ENCODE results near the gene MYCN.
"Not testable (repeated sequence)": the region's sequence is repeated elsewhere in the genome, so short reads cannot be mapped to it uniquely, and the experiment has no call there.

MYCN gene

DNA sequence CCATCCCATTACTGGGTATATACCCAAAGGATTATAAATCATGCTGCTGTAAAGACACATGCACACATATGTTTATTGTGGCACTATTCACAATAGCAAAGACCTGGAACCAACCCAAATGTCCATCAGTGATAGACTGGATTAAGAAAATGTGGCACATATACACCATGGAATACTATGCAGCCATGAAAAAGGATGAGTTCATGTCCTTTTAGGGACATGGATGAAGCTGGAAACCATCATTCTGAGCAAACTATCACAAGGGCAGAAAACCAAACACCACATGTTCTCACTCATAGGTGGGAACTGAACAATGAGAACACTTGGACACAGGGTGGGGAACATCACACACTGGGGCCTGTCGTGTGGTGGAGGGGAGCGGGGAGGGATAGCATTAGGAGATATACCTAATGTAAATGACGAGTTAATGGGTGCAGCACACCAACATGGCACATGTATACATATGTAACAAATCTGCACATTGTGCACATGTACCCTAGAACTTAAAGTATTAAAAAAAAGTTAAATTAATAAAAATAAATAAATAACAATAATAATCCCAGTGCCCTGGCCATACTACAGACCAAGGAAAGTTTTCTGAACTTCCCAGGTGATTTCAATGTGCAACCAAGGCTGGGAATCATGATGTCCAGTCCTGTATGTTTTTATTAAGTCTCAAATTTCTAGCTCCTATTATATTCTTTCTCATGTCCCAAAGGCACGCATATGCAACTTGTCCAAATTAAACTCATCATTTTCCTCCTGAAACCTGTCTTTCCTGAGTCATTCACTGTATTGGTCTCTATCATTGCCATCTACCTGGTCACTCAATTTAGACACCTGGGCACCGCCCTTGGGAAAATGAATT, 23.0 kb downstream of the MYCN start:
- DNase-seq = not testable (repeated sequence)

DNA sequence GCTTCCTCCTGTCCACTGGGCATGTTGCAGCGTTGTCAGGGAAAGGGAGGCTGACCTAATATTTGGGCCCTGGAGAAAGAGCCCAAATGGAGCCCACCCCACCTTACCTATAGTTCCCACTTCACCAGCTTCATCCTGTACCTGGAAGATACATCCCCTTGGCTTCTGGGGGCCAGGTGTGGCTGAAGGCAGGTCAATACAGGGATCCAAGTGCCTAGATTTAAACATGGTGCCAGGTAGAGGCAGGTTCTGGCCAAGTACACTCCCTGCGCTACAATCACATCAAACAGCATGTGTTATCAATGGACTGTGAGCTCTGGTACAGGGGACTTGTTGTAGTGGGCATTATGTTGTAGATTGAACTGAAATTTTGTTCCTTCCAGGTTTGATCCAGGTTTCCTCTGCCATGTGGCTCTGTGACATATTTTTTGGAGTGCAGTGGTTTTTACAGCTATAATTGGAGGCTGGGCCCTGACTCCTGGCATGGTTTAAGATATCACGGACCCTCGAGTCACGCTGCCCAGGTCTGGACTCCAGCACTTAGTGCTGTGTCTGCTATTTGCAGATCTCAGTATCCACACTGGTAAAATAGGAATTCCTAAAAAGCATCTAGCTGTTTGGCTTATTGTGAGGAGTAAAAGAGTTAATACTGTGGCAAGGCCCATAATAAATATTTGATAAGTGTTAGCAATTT, 23.8 kb downstream of the MYCN start:
- DNase-seq = no peak

DNA sequence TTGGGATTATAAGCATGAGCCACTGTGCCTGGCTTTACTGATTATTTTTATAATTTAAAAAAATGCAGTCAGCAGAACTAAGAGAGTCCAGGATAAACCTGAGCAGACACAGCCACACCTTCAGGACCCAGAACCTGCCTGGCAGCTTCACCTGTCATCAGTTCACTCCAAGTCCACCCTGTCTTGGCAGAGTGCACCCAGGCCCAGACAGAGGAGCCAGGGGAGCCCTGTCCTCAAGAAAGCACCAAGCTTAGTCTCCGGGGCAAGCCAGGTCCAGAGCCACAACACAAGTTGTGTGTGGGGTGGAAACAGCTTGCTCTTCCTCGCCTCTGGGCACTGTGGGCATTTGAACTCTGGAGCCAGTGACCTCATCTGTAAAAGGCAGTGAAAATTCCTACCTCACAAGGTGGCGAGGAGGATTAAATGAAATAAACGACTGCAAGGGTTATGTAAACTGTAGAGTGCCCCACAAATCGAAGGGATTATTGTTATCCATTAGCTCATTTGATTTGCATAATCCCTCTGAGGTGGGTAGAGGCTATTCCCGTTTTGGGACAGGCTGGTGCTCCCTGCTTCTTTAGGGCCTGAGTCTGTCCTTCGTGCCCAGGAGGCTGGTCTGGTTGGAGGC, 24.7 kb downstream of the MYCN start:
- DNase-seq = no peak

DNA sequence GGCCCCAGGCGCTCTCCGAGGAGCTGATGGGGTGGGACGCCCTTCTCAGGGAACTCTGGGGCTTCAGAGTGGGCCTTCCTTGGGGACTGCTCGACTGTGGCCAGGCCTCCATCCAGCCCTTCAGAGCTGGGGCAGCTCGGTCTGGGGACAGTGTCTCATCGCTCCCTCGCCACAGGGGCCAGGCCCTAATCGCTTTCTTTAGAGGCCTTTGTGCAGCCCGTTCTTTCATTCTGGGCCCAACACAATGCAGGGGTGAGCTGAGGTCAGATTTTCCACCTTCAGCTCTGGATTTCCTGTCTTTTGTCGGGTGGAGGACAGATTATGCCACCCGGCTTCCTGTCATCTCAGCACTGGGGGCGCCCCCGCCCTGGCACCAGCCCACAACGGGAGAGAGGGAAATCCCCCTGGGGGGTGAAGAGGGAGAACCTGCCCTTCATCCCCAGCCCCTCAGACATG, 25.2 kb downstream of the MYCN start:
- DNase-seq = no peak

GRCh38 chr2:15967415-15968279, 27.3 kb downstream of the MYCN start:
- peak; percentile 60 for DNase-seq

DNA sequence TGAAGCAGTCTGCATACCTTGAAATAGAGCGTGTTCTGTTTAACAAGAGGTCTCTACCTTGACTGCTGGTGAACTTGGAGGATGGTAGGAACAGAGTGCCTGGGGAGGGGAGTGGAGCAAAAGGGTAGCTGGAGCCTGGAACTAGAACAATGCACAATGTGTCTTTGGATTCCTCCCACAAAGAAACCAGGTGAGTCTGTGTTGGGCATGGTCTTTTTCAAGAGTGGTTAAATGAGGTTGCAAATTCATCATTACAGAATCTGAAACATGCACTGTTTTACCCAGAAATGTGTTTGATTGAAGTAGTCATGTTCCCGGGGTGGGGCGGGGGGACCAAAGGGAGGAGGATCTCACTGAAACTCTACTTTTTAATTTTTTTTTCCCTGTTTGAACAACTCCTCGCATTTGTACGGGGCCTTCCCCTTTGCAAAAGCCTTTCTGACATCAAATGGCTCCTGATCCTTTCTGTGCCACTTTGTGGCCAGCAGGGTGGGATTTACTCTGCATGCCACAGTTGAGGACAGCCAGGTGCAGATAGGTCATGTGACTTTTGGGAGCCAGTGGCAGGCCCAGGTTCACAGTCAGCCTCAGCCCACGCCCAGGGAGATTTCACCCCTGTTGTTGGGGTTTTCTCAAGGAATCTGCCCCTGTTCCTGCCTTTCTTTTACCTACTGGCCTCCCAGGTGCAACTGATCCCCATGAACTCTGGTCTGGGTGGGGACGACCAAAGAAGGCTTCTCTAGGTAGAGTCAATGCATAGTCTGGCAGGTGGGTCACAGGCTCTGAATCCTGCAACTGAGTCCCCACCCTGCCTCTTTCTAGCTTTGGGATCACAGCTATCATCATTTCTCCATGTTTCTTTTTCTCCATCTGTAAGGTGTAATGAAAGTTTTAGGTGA, 28.2 kb downstream of the MYCN start:
- DNase-seq = no peak

GRCh38 chr2:15969214-15969613, 28.9 kb downstream of the MYCN start:
- DNase-seq = no peak

GRCh38 chr2:15970701-15971100, 30.4 kb downstream of the MYCN start:
- no peak for DNase-seq

DNA sequence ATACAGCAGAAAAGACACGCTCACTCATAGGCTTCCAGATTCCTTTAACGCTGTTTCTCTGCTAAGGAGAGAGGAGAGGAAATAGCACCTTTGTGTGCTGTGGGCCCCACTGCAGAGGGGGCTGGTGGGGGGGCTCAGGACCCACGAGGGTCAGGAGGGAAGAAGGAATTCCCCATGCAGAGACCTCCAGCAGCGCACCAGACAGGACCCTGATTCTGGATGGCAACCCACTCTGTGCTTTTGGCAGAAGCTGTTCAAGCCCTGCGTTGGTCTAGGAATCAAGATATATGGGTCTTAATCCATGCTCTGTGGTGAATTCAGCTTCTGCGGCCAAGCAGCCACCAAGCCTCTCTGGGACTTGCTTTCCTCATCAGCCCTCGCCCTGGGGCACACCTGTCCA, 31.0 kb downstream of the MYCN start:
- no peak for DNase-seq

DNA sequence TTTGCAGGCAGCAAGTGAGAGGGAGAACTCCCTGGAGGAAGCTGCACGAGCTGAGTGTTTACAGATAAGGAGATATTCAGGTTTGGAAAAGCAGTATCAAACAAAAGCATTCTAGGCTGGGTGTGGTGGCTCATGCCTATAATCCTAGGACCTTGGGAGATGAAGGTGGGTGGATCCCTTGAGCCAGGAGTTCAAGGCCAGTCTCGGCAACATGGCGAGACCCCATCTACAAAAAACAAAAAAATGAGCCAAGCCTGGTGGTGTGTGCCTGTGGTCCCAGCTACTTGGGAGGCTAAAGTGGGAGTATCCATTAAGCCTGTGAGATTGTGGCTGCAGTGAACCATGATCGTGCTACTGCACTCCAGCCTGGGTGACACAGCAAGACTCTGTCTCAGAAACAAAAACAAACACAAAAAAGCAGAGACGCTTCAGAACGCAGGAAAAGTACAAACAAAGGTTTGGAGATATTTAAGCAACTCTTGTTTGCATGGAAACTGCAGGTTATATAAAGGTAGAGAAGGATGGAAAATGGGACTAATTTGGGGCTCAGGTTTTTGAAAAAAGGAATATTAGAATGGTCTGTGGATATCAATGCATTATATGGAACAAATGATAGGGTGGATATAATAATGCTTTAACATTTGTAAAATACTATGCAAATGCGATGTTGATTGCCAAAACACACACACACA, 31.6 kb downstream of the MYCN start:
- no peak for DNase-seq

DNA sequence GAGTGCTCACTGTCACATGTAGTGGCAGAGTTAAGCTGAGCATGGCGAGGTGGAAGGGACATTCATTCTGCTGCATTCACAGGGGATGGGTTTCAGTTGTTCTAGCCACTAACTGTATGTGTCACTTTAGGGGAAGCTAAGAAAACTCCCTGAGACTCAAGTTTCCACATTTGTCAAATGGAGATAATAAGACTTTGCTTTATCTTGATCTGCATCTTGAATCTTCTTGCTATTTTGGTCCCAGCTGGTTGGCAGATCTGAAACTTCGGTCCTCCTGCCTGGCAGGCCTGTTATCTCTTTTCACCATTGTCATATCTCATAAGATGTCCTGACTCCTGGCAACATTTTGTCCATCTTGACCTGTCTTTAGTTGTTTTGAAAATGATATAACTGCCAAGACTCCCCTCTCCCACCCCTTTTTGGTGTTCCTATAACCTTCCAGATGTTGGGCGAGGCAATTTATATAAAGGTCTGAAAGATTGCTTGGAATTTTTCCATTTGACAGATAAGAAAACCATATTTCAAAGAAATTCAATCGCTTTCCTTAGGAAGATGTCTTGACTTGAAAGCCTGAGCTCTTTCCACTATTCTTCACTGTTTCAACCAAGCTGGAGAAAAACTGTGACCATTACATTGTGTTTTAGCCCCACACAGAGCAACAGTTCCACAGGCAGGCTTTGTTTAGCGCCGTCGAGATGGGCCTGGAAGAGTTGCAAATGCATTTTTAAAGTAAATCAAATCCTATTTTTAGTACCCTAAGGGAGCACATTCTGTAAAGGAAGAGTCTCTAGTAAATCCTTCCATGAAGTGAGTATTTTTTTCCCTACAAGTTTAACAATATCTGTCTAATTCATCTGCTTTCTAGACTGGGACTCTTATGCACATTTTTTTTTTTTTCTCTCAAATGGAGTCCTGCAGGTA, 33.4 kb downstream of the MYCN start:
- no peak for DNase-seq

DNA sequence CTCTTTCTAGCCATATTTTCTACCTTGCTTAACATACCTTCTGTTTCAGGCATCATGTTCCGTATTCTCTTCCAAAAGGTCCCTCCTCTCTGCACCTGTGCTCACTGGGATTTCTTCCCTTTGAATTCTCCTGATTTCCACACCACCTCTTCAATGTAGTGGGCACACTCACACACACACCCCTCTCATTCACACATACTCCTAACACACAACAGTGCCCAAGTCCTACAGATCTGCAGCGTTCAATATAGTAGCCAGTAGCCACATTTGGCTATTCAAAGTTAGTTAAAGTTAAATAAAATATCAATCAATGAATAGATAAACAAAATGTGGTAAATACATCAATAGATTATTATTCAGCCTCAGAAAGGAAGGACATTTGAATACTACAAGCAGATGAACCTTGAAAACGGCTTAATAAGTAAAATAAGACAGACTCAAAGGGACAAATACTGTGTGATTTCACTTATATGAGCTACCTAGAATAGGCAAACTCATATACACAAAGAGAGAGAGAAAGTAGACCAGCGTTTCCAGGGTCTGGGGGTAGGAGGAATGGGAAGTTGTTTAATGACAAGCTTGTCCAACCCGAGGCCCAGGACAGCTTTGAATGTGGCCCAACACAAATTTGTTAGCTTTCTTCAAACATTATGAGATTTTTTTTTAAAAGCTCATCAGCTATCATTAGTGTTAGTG, 34.4 kb downstream of the MYCN start:
- no peak for DNase-seq

DNA sequence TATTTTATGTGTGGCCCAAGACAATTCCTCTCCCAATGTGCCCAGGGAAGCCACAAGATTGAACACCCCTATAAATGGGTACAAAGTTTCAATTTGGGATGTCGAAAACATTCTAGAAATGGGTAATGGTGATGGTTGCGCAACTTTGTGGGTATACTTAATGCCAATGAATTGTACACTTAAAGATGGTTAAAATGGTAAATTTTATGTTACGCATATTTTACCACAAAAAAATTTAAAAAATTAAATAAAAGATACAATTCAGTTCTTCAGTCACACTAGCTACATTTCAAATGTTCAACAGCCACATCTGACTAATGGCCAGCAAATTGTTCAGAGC, 34.9 kb downstream of the MYCN start:
- DNase-seq = no peak

DNA sequence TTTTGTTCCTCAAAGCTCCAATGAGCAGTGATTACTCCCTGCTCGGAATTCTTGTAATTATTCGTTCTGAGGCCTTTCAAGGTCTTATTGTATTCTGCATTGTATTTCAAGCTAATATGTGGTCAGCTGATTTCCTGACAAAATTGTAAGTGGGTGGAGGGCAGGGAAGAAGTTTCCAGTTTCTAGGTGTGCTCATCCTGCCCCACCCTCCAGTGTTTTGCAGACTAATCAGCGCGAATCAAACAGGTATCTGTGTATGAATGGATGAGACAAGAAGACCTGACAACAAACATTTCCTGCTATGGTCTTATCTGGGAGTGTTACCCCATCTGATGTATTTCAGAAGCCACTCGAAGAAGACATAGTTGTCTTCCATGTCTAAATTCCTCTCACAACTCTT, 35.3 kb downstream of the MYCN start:
- no peak for DNase-seq

DNA sequence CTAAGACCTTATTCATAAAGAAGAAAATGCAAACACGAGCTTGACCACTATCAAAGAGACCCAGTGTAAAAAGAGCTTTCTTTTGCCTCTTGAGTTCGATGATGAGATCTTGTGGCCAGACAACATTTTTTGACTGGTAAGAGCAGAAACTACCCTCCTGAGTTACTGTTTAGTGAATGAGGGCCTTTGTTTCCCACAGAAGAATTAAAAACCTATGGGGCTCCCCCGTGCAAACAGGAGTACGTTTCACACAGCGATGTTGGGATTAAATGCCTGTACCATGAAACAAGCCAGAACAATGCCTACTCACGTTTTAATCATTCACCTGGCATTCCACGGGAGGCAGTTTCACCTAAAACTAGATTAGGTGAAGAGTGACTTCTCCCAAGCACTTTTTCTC, 36.0 kb downstream of the MYCN start:
- DNase-seq = no peak

- DNase-seq = no peak
Observed at GRCh38 chr2:15979051-15979758, 38.9 kb downstream of the MYCN start.

DNA sequence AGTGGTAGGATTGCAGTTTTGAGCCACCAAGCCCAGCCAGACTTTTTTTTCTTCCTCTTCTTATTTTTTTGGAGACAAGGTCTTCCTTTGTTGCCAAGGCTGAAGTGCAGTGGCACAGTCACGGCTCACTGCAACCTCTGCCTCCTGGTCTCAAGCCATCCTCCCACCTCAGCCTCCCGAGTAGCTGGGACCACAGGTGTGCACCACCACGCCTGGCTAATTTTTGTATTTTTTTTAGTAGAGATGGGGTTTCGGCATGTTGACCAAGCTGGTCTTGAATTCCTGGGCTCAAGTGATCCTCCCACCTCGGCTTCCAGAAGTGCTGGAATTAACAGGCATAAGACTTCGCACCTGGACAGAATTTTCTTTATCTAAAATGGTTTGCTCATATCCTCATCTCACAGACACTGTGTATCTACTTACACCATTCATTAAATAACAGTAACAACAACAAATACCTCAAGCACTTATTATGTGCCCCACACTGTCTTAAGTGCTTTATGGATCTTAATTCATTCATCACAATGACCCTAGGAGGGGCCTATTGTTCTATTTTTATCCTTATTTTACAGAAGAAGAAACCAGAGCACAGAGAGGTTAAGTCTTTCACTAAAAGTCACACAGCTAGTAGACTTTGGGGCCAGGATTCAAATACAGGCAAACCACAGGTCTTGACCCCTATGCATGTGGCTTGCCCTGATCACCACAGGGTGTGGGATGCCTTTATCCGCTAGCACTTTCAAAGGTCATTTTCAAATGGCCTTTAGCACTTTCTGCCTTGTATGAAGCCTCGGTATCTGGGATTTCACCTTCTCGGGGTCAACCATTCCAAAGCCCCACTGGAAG, 39.6 kb downstream of the MYCN start:
- no peak for DNase-seq

DNA sequence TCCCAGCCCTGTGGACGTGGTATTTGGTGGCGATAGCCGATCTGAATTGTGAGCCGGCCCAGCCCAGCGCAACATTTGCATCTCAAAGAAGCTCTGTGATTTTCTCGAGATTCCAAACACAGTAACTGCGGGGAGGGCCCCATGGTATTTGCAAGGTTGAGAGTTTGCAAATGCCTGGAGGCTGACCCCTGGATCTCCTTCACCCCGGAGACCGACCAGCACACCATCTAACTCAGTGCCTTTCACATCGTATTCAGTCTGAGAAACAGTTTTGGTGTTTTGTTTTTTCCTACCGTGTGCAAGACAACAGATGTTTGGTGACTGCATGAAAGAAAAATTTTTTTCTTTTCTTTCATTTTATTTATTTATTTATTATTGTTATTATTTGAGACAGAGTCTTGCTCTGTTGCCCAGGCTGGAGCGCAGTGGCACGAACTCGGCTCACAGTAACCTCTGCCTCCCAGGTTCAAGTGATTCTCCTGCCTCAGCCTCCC, 40.3 kb downstream of the MYCN start:
- no peak for DNase-seq
